GM12873 (cell line): Measurements from ENCODE around the gene MYO15A.
A peak's percentile ranks its signal among the peaks of the same experiment; 100 is the strongest.

Source experiments
- TF ChIP-seq, protein P1 (sequence below): IDR thresholded peaks from 2 replicates; pipeline ENCODE4 v1.5.1; 2012; ENCODE audit warnings: low read depth, mild to moderate bottlenecking, moderate library complexity, low read length, control low read depth; ENCODE audit not compliant: insufficient read depth; ENCODE audit errors: missing control alignments

Gene MYO15A

DNA sequence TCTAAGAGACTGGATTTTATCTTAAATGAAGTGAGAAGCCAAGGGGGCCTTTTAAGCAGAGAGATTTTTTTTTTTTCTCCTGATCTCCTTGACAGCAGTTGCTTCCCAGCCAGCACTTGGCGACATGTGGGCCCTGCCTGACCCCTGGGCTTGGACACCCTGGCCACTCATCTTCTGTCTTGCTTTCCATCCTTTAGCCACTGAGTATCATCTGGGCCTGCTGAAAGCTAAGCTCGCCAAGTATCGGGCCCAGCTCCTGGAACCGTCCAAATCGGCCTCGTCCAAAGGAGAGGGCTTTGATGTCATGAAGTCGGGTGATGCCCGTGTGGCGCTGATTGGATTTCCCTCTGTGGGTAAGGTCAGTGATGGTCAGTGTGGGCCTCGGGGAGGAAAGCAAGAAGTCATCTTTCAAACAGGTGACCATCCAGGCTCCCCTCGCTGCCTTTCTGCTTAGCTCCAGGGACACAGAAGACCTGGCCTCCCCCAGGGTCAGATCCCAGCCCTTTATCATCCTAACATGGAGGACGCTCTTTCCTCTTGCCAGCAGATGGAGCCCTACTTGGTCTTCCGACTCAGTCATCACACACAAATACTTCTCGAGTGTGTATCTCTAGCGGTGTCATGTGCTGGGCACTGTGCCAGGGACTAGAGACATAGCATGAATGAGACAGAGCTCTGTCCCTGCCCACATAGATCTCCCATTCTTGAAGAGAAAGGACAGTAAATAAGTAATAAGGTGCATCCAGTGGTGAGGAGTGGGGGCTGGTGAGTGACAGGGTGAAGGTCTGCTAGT is 14.7 kb upstream of the MYO15A start:
- TF ChIP-seq, protein P1, sequence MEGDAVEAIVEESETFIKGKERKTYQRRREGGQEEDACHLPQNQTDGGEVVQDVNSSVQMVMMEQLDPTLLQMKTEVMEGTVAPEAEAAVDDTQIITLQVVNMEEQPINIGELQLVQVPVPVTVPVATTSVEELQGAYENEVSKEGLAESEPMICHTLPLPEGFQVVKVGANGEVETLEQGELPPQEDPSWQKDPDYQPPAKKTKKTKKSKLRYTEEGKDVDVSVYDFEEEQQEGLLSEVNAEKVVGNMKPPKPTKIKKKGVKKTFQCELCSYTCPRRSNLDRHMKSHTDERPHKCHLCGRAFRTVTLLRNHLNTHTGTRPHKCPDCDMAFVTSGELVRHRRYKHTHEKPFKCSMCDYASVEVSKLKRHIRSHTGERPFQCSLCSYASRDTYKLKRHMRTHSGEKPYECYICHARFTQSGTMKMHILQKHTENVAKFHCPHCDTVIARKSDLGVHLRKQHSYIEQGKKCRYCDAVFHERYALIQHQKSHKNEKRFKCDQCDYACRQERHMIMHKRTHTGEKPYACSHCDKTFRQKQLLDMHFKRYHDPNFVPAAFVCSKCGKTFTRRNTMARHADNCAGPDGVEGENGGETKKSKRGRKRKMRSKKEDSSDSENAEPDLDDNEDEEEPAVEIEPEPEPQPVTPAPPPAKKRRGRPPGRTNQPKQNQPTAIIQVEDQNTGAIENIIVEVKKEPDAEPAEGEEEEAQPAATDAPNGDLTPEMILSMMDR, result peak; percentile 43

DNA sequence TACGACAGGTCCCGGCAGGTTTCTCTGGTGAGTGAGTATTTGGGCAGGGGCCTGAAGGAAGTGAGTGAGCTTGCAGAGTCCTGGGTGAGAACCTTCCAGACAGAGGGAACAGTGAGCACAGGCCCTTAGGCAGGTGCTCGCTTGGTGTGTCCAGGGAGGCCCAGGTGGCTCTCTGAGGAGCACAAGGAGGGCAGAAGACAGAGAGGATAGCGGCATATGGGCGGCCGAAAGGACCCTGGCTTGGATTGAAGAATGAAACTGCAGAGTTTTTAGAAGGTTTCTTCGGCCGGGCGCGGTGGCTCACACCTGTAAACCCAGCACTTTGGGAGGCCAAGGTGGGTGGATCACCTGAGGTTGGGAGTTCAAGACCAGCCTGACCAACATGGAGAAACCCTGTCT is 14.1 kb upstream of the MYO15A start:
- TF ChIP-seq, protein P1, result no peak

DNA sequence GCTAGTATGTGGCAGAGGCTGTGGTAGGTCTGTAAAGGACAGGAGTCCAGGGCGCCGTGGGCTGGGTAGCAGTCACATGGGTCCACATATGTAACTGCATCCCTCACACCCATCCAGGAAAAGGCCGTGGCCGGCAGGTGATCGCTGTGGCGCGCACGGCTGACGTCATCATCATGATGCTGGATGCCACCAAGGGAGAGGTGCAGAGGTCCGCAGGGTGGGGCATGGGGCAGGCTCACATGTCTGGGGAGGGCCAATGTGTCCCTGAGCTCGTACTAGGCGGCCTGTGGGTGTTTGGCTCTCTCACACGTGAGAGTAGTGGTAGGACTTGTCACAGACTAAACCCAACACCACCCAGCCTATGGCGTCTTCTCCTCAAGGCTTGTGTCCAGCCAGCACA is 9.0 kb upstream of the MYO15A start:
- TF ChIP-seq, protein P1, result no peak

DNA sequence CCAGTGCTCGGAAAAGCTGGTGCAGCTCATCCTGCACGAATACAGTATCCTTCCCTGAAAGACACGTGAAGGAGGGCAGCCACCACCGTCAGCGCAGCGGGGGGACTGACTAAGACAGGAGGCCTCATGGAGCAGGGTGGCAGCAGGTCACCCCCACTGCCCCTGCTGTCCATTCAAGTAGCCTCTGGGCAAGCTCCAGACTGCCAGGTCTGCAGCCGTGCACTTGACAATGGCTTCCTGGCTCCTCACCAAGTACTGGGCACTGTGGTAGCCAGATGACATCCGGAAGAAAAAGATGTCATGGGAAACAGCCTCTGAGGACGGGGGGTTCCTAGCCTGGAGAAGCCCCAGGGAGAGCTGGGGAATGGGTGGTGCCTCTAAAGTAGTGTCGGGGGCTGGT is 7.9 kb upstream of the MYO15A start:
- TF ChIP-seq, protein P1, result no peak

DNA sequence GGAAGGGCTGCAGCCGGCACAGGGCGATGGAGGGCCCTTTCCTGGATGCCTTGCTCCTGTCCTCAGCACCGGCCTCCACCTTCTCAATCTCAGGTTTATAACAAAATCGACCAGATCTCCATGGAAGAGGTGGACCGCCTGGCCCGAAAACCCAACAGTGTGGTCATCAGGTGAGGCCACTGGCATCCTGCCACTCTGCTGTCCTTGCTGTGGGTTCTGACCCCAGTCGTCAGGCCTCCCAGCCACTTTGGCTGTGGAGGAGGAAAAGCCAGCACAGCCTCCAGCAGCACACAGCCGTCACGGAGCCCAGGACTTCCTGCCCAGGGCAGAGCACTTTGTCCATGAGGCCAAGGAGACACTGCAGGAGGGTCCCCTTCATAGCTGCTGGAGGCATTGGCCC is 6.7 kb upstream of the MYO15A start:
- TF ChIP-seq, protein P1, result no peak

DNA sequence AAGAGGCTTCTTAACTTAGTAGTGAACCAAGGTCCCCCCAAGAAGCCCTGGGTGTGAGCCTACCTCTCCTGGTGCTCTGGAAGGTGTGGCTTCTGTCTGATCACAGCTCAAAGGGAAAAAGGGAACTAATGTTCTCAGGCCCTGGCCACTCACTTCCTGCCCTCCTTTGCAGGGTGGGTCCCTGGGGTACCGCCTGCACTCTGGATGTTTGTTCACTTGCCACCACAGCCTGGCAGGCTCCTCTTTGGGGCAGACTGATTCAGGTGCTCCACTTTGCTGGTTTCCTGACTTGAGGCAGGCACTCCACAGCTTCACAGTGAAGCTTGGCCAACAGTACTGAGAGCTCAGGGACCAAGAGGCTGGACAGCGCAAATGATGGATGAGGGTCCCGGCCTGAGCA is 5.9 kb upstream of the MYO15A start:
- TF ChIP-seq, protein P1, result no peak

DNA sequence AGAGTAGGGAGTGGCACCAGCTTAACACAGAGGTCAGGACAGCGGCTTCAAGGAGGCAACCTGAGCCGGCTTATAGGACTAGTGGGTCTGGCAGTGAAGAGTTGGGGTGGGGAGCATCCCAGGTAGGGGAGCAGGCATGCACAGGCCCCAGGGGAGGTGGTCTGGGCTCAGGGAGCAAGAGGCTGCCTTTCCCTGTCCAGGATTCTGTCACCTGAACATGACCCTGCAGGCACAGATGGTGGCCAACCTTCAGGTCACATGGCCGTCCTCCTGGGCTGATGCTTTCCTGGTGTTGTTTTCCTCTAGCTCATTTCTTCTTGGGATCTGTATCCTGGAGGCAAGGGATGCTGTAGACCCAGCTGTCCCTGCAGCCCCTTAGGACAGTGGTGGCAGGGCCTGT is 3.5 kb upstream of the MYO15A start:
- TF ChIP-seq, protein P1, result no peak
